H9 (cell line): ENCODE measurements around the gene KCTD16. TPM values are rescaled to one million over a fixed set of nuclear protein-coding genes. Genes with fewer than 3 reads are reported as not detected.

Experiments used
- DNase-seq: peaks from one replicate; pipeline ENCODE4 v3.0.0-alpha.2; 2017
- H2AFZ ChIP-seq: one replicate; pipeline ENCODE4 v1.6.1; 2013; ENCODE audit warnings: mild to moderate bottlenecking, low read length, control low read depth, moderate library complexity
- H2AK5ac ChIP-seq: 2 replicates; pipeline ENCODE4 v1.6.1; 2013; ENCODE audit warnings: low read length, control low read depth, mixed read lengths; ENCODE audit not compliant: insufficient read length
- H2BK120ac ChIP-seq: one replicate; pipeline ENCODE4 v1.6.1; 2013; ENCODE audit warnings: low read depth, mild to moderate bottlenecking, low read length, control low read depth, inconsistent platforms; ENCODE audit not compliant: poor library complexity, severe bottlenecking
- H2BK12ac ChIP-seq: 2 replicates; pipeline ENCODE4 v1.6.1; 2013; ENCODE audit warnings: low read length, control low read depth, mixed read lengths, low read depth; ENCODE audit not compliant: insufficient read length
- H2BK15ac ChIP-seq: 2 replicates; pipeline ENCODE4 v1.6.1; 2013; ENCODE audit warnings: low read depth, low read length, control low read depth
- H2BK20ac ChIP-seq: one replicate; pipeline ENCODE4 v1.6.1; 2013; ENCODE audit warnings: low read depth, mild to moderate bottlenecking, low read length, control low read depth, inconsistent platforms; ENCODE audit not compliant: poor library complexity, severe bottlenecking
- H2BK5ac ChIP-seq: 2 replicates; pipeline ENCODE4 v1.6.1; 2013; ENCODE audit warnings: low read length, control low read depth, mixed read lengths; ENCODE audit not compliant: insufficient read length
- H3K14ac ChIP-seq: 2 replicates; pipeline ENCODE4 v1.6.1; 2013; ENCODE audit warnings: low read length, control low read depth; ENCODE audit not compliant: insufficient read depth
- H3K18ac ChIP-seq: 2 replicates; pipeline ENCODE4 v1.6.1; 2013; ENCODE audit warnings: low read depth, mild to moderate bottlenecking, mixed read lengths, low read length, control low read depth; ENCODE audit not compliant: insufficient read length
- H3K23ac ChIP-seq: 2 replicates; pipeline ENCODE4 v1.6.1; 2013; ENCODE audit warnings: low read length, control low read depth, mixed read lengths, low read depth; ENCODE audit not compliant: insufficient read length
- H3K23me2 ChIP-seq: 2 replicates; pipeline ENCODE4 v1.6.1; 2013; ENCODE audit warnings: low read depth, mild to moderate bottlenecking, mixed read lengths, low read length, control low read depth; ENCODE audit not compliant: insufficient read length, poor library complexity, severe bottlenecking
- H3K27ac ChIP-seq: 2 replicates; pipeline ENCODE4 v1.5.1; 2013; ENCODE audit warnings: low read length, control low read depth, mixed read lengths, low read depth; ENCODE audit not compliant: insufficient read length
- H3K27me3 ChIP-seq: 2 replicates; pipeline ENCODE4 v1.6.1; 2013; ENCODE audit warnings: low read length, control low read depth, inconsistent platforms; ENCODE audit not compliant: insufficient read depth
- H3K4ac ChIP-seq: 2 replicates; pipeline ENCODE4 v1.6.1; 2013; ENCODE audit warnings: low read depth, mild to moderate bottlenecking, control low read depth, inconsistent platforms, low read length, moderate library complexity
- H3K4me1 ChIP-seq: 2 replicates; pipeline ENCODE4 v1.6.1; 2013; ENCODE audit warnings: low read length, control low read depth, inconsistent platforms; ENCODE audit not compliant: insufficient read depth
- H3K4me2 ChIP-seq: 2 replicates; pipeline ENCODE4 v1.6.1; 2013; ENCODE audit warnings: low read length, control low read depth, mixed read lengths; ENCODE audit not compliant: insufficient read length, insufficient read depth
- H3K56ac ChIP-seq: 2 replicates; pipeline ENCODE4 v1.6.1; 2013; ENCODE audit warnings: low read depth, mild to moderate bottlenecking, mixed read lengths, low read length, control low read depth; ENCODE audit not compliant: insufficient read length
- H3K79me1 ChIP-seq: 2 replicates; pipeline ENCODE4 v1.6.1; 2013; ENCODE audit warnings: low read depth, mild to moderate bottlenecking, moderate library complexity, low read length, control low read depth, inconsistent platforms; ENCODE audit not compliant: insufficient read depth, poor library complexity, severe bottlenecking
- H3K79me2 ChIP-seq: 2 replicates; pipeline ENCODE4 v1.6.1; 2013; ENCODE audit warnings: low read length, control low read depth, inconsistent platforms; ENCODE audit not compliant: insufficient read depth
- H3K9ac ChIP-seq: 2 replicates; pipeline ENCODE4 v1.6.1; 2013; ENCODE audit warnings: low read length, control low read depth, mixed read lengths; ENCODE audit not compliant: insufficient read length; ENCODE audit errors: extremely low read depth
- H3K9me3 ChIP-seq: one replicate; pipeline ENCODE4 v1.6.1; 2013; ENCODE audit warnings: low read depth, low read length, inconsistent platforms; ENCODE audit not compliant: control insufficient read depth
- H3T11ph ChIP-seq: one replicate; pipeline ENCODE4 v1.6.1; 2013; ENCODE audit warnings: mild to moderate bottlenecking, low read length, control low read depth, inconsistent platforms
- H4K20me1 ChIP-seq: one replicate; pipeline ENCODE4 v1.6.1; 2013; ENCODE audit not compliant: control insufficient read depth, insufficient read length, insufficient read depth
- H4K5ac ChIP-seq: 2 replicates; pipeline ENCODE4 v1.6.1; 2013; ENCODE audit warnings: low read depth, mild to moderate bottlenecking, mixed read lengths, low read length, control low read depth; ENCODE audit not compliant: insufficient read length
- H4K8ac ChIP-seq: replicated peaks from 2 replicates; pipeline ENCODE4 v1.6.1; 2013; ENCODE audit warnings: low read length, control low read depth, mixed read lengths, low read depth; ENCODE audit not compliant: insufficient read length
- H4K91ac ChIP-seq: 2 replicates; pipeline ENCODE4 v1.6.1; 2013; ENCODE audit warnings: low read depth, mild to moderate bottlenecking, moderate library complexity, mixed read lengths, low read length, control low read depth; ENCODE audit not compliant: insufficient read length
- H3K27ac Mint-ChIP-seq, 3 experiments: 2 replicates in 2 of 3; 3 replicates in 1 of 3; pipeline ENCODE4 v1.8.0; 2020 to 2021; ENCODE audit warnings: mixed read lengths in 3 of 3, mild to moderate bottlenecking in 1 of 3, moderate library complexity in 1 of 3
- H3K27me3 Mint-ChIP-seq: 2 replicates; pipeline ENCODE4 v1.8.0; 2021; ENCODE audit warnings: low read depth, mild to moderate bottlenecking, moderate library complexity, mixed read lengths
- H3K36me3 Mint-ChIP-seq, 3 experiments: 2 replicates in 2 of 3; 3 replicates in 1 of 3; pipeline ENCODE4 v1.8.0; 2020 to 2021; ENCODE audit warnings: low read depth in 3 of 3, mixed read lengths in 3 of 3; ENCODE audit not compliant: insufficient read depth in 1 of 3
- H3K4me1 Mint-ChIP-seq, 2 experiments: 2 replicates each; pipeline ENCODE4 v1.8.0; 2020; ENCODE audit warnings: mixed read lengths in 2 of 2
- H3K4me3 Mint-ChIP-seq, 2 experiments: 2 replicates in 1 of 2; 3 replicates in 1 of 2; pipeline ENCODE4 v1.8.0; 2020 to 2021; ENCODE audit warnings: mild to moderate bottlenecking in 2 of 2, mixed read lengths in 2 of 2, moderate library complexity in 1 of 2
- H3K9me3 Mint-ChIP-seq, 2 experiments: 2 replicates in 1 of 2; 3 replicates in 1 of 2; pipeline ENCODE4 v1.8.0; 2020; ENCODE audit warnings: mild to moderate bottlenecking in 2 of 2, mixed read lengths in 2 of 2, moderate library complexity in 1 of 2
- WGBS: extraction: QIAGEN DNeasy Blood & Tissue Kit; methylation state at CpG from one replicate; pipeline ENCODE4 v1.1.7; 2013; ENCODE audit warnings: missing lambda C conversion rate, low lambda C conversion rate, mixed read lengths; ENCODE audit not compliant: insufficient read length; ENCODE audit errors: extremely low coverage; 5-methylcytosine and 5-hydroxymethylcytosine counted together
- total RNA-seq: library from RNA; stranded (reverse); gene quantifications from 2 replicates; pipeline ENCODE4 v1.2.1, GENCODE V29; 2021
- TF ChIP-seq, protein P1 (sequence below): fragments of 200-600 bp; sonication (generic); conservative IDR thresholded peaks from 3 replicates; pipeline ENCODE4 v1.8.0; 2021; ENCODE audit warnings: antibody characterized with exemption, mild to moderate bottlenecking

The KCTD16 gene
- total RNA-seq, 1 experiment from 2014 or later, result 0.09 TPM

DNA sequence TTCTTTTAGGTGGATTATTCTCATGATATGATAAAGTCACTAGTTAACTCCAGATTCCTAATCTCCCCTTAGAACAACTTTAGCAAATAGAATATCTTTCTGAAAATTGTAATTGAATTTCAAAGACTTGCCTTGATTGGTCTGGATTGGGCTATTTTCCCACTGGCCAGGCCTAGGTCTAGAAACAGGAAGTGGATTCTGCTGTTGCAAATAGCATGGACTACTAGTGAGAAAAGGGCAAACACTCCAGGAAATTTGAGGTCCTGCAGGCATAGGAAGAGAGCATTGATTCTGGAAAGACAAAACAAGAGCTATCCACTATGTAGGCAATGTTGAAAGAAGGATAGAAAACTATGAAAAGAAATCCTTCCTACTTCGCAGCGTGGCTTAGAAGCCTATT is 113.4 kb downstream of the KCTD16 start:
- H2AK5ac ChIP-seq, result no peak overlapping the region
- H3K9ac ChIP-seq, result no peak overlapping the region
- no peak overlapping the region for H3K4ac ChIP-seq
- TF ChIP-seq, protein P1, sequence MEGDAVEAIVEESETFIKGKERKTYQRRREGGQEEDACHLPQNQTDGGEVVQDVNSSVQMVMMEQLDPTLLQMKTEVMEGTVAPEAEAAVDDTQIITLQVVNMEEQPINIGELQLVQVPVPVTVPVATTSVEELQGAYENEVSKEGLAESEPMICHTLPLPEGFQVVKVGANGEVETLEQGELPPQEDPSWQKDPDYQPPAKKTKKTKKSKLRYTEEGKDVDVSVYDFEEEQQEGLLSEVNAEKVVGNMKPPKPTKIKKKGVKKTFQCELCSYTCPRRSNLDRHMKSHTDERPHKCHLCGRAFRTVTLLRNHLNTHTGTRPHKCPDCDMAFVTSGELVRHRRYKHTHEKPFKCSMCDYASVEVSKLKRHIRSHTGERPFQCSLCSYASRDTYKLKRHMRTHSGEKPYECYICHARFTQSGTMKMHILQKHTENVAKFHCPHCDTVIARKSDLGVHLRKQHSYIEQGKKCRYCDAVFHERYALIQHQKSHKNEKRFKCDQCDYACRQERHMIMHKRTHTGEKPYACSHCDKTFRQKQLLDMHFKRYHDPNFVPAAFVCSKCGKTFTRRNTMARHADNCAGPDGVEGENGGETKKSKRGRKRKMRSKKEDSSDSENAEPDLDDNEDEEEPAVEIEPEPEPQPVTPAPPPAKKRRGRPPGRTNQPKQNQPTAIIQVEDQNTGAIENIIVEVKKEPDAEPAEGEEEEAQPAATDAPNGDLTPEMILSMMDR, result no peak
- no peak overlapping the region for H3T11ph ChIP-seq
- no peaks in the 10 kb centered on the region for H3K23me2 ChIP-seq
- no peaks in the 10 kb centered on the region for H3K79me2 ChIP-seq
- H2BK15ac ChIP-seq, result no peak overlapping the region
- Mint-ChIP-seq H3K27me3 (no peaks in the 10 kb centered on the region), H3K9me3 (peaks cover 3 to 4% of the 10 kb centered on the region in 2 experiments; a peak in 3 of 5 replicates), H3K4me3 (no peak overlapping the region), H3K36me3 (peaks cover 0 to 8% (median 0%) of the 10 kb centered on the region in 3 experiments; a peak in 1 of 7 replicates), H3K27ac (peak overlapping the region in 1 of 3 experiments; percentile 2; a peak in 1 of 7 replicates), H3K4me1 (peaks cover 9 to 12% of the 10 kb centered on the region in 2 experiments; a peak in 1 of 4 replicates)
- H4K8ac ChIP-seq, result no peak overlapping the region
- H2BK120ac ChIP-seq, result no peak overlapping the region
- H2BK20ac ChIP-seq, result no peak overlapping the region
- no peak overlapping the region for H4K91ac ChIP-seq
- no peaks in the 10 kb centered on the region; the same call in 1 of the 2 replicates for H3K4me1 ChIP-seq
- H2BK12ac ChIP-seq, result no peak overlapping the region
- H3K23ac ChIP-seq, result no peak overlapping the region
- no peaks in the 10 kb centered on the region for H3K79me1 ChIP-seq
- no peak overlapping the region for H2BK5ac ChIP-seq
- H3K9me3 ChIP-seq, result no peaks in the 10 kb centered on the region
- H3K27me3 ChIP-seq, result no peaks in the 10 kb centered on the region
- no peak overlapping the region for H3K14ac ChIP-seq
- no peak overlapping the region for H3K18ac ChIP-seq
- no peak for DNase-seq
- H3K27ac ChIP-seq, result no peak overlapping the region
- H3K4me2 ChIP-seq, result no peak overlapping the region
- H4K20me1 ChIP-seq, result no peaks in the 10 kb centered on the region
- H2AFZ ChIP-seq, result no peak overlapping the region
- no peak overlapping the region for H4K5ac ChIP-seq
- H3K56ac ChIP-seq, result no peak overlapping the region
- WGBS, result no CpG with 5 or more reads among the region's 2 CpGs
